ENCODE data around the gene WIPF3.
A peak's percentile ranks its signal among the peaks of the same experiment; 100 is the strongest.

Gene WIPF3

GRCh38 chr7:29940199-29940598 lies 133.9 kb downstream of the WIPF3 start:
- no peak for DNase-seq (ENCODE audit: low spot score)
- in situ Hi-C loops (cut with MboI; ENCODE audit: low pct_unique_long_range_greater_than_20kb, low sequenced_read_pairs, unreplicated experiment): no loop called here
- no peak for TF ChIP-seq CTCF (IDR thresholded peaks at IDR 0.05; ENCODE audit: extremely low read depth, insufficient read depth, missing control alignments)

GRCh38 chr7:29945259-29945809 lies 139.0 kb downstream of the WIPF3 start:
- DNase-seq (ENCODE audit: low spot score): no peak
- TF ChIP-seq CTCF (IDR thresholded peaks at IDR 0.05; ENCODE audit: extremely low read depth, insufficient read depth, missing control alignments): no peak
- in situ Hi-C loops (cut with MboI; ENCODE audit: low pct_unique_long_range_greater_than_20kb, low sequenced_read_pairs, unreplicated experiment): no loop called here

GRCh38 chr7:29946428-29947186 lies 140.3 kb downstream of the WIPF3 start:
- no peak for DNase-seq (ENCODE audit: low spot score)
- in situ Hi-C loops (cut with MboI; ENCODE audit: low pct_unique_long_range_greater_than_20kb, low sequenced_read_pairs, unreplicated experiment): no loop called here
- TF ChIP-seq CTCF (IDR thresholded peaks at IDR 0.05; ENCODE audit: extremely low read depth, insufficient read depth, missing control alignments): peak; percentile 38

GRCh38 chr7:29948587-29948986 lies 142.3 kb downstream of the WIPF3 start:
- no peak for TF ChIP-seq CTCF (IDR thresholded peaks at IDR 0.05; ENCODE audit: extremely low read depth, insufficient read depth, missing control alignments)
- DNase-seq (ENCODE audit: low spot score): no peak
- in situ Hi-C loops (cut with MboI; ENCODE audit: low pct_unique_long_range_greater_than_20kb, low sequenced_read_pairs, unreplicated experiment): no loop called here

GRCh38 chr7:29950480-29950879 lies 144.2 kb downstream of the WIPF3 start:
- in situ Hi-C loops (cut with MboI; ENCODE audit: low pct_unique_long_range_greater_than_20kb, low sequenced_read_pairs, unreplicated experiment): no loop called here
- TF ChIP-seq CTCF (IDR thresholded peaks at IDR 0.05; ENCODE audit: extremely low read depth, insufficient read depth, missing control alignments): no peak
- DNase-seq (ENCODE audit: low spot score): no peak

GRCh38 chr7:29951206-29951605 lies 144.9 kb downstream of the WIPF3 start:
- no peak for DNase-seq (ENCODE audit: low spot score)
- in situ Hi-C loops (cut with MboI; ENCODE audit: low pct_unique_long_range_greater_than_20kb, low sequenced_read_pairs, unreplicated experiment): no loop called here
- TF ChIP-seq CTCF (IDR thresholded peaks at IDR 0.05; ENCODE audit: extremely low read depth, insufficient read depth, missing control alignments): no peak
